Measurements from ENCODE around the gene RPL37.

The RPL37 gene

DNA sequence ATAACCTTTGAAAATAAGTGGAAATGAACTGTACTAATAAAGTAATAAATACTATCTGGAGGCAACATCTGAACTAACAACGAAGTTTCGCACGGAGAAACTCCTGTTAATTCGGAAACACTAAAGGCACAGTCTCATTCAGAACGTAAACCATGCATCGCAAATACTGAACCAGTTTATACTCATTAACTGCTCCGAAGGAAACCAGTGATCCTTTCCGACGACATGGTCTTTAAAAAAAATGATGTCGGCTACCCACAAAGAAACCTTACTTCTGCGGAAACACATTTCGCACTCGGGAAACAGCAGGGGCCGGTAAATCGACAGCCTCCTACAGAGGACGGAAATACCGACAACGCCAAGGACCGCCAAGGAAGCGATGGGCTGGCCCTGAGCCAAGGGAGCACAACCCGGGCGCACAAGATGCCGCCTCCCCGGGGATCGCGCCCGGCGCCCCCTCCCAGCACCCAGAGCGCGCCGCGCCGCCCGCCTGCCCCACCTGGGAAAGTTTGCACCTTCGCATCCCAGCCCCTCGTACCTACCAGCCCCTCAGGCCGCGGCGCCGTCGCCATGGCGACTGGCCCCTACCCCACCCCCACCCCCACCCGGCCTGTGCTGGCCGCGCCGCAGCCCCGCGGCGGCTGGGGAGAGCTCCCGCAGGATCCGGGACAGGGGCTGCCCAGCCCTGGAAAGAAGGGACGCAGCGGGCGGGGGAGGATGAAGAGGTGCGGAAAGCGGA lies 37.6 kb downstream of the RPL37 start (continued):
- TF ChIP-seq SALL2 (tag by site-specific recombination; IDR thresholded peaks at IDR 0.05; ENCODE audit: borderline replicate concordance) (no peak), ZBTB20 (tag by site-specific recombination; IDR thresholded peaks at IDR 0.05) (peak; percentile 68), MZF1 (tag by site-specific recombination; IDR thresholded peaks at IDR 0.05; ENCODE audit: borderline replicate concordance) (peak; percentile 55; the same call in 1 of the 2 replicates), ZNF610 (tag by site-specific recombination; IDR thresholded peaks at IDR 0.05; ENCODE audit: borderline replicate concordance) (0 out of 2 replicates have a peak, but pooled peaks have one; percentile 20), ZNF843 (tag by site-specific recombination; IDR thresholded peaks at IDR 0.05) (peak; percentile 45; the same call in 1 of the 2 replicates), ZNF776 (tag by site-specific recombination; IDR thresholded peaks at IDR 0.05; ENCODE audit: borderline replicate concordance) (no peak), GLI2 (tag by site-specific recombination; IDR thresholded peaks at IDR 0.05; ENCODE audit: borderline replicate concordance, low read depth) (no peak), ZNF2 (tag by site-specific recombination; IDR thresholded peaks at IDR 0.05) (peak; percentile 37; the same call in 1 of the 2 replicates), EGR2 (tag by site-specific recombination; IDR thresholded peaks at IDR 0.05; ENCODE audit: low read depth) (0 out of 2 replicates have a peak, but pooled peaks have one; percentile 14), ZNF629 (tag by site-specific recombination; IDR thresholded peaks at IDR 0.05) (peak; percentile 68; the same call in 1 of the 2 replicates), ZNF354C (tag by site-specific recombination; IDR thresholded peaks at IDR 0.05; ENCODE audit: borderline replicate concordance, low read depth) (no peak), ZXDB (tag by site-specific recombination; IDR thresholded peaks at IDR 0.05) (peak; percentile 89), ZNF670 (tag by site-specific recombination; IDR thresholded peaks at IDR 0.05; ENCODE audit: low read depth) (no peak), OVOL3 (tag by site-specific recombination; IDR thresholded peaks at IDR 0.05) (no peak)
- TF ChIP-seq, protein P1, sequence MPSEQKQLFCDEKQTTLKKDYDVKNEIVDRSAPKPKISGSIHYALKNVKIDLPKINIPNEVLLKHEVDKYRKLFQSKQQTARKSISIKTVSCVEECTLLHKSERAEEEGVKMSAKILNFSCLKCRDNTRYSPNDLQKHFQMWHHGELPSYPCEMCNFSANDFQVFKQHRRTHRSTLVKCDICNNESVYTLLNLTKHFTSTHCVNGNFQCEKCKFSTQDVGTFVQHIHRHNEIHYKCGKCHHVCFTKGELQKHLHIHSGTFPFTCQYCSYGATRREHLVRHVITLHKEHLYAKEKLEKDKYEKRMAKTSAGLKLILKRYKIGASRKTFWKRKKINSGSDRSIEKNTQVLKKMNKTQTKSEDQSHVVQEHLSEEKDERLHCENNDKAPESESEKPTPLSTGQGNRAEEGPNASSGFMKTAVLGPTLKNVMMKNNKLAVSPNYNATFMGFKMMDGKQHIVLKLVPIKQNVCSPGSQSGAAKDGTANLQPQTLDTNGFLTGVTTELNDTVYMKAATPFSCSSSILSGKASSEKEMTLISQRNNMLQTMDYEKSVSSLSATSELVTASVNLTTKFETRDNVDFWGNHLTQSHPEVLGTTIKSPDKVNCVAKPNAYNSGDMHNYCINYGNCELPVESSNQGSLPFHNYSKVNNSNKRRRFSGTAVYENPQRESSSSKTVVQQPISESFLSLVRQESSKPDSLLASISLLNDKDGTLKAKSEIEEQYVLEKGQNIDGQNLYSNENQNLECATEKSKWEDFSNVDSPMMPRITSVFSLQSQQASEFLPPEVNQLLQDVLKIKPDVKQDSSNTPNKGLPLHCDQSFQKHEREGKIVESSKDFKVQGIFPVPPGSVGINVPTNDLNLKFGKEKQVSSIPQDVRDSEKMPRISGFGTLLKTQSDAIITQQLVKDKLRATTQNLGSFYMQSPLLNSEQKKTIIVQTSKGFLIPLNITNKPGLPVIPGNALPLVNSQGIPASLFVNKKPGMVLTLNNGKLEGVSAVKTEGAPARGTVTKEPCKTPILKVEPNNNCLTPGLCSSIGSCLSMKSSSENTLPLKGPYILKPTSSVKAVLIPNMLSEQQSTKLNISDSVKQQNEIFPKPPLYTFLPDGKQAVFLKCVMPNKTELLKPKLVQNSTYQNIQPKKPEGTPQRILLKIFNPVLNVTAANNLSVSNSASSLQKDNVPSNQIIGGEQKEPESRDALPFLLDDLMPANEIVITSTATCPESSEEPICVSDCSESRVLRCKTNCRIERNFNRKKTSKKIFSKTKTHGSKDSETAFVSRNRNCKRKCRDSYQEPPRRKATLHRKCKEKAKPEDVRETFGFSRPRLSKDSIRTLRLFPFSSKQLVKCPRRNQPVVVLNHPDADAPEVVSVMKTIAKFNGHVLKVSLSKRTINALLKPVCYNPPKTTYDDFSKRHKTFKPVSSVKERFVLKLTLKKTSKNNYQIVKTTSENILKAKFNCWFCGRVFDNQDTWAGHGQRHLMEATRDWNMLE (tag by site-specific recombination; conservative IDR thresholded peaks at IDR 0.05; ENCODE audit: low read depth) = no peak
- TF ChIP-seq, protein P2, sequence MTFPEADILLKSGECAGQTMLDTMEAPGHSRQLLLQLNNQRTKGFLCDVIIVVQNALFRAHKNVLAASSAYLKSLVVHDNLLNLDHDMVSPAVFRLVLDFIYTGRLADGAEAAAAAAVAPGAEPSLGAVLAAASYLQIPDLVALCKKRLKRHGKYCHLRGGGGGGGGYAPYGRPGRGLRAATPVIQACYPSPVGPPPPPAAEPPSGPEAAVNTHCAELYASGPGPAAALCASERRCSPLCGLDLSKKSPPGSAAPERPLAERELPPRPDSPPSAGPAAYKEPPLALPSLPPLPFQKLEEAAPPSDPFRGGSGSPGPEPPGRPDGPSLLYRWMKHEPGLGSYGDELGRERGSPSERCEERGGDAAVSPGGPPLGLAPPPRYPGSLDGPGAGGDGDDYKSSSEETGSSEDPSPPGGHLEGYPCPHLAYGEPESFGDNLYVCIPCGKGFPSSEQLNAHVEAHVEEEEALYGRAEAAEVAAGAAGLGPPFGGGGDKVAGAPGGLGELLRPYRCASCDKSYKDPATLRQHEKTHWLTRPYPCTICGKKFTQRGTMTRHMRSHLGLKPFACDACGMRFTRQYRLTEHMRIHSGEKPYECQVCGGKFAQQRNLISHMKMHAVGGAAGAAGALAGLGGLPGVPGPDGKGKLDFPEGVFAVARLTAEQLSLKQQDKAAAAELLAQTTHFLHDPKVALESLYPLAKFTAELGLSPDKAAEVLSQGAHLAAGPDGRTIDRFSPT (tag by site-specific recombination; IDR thresholded peaks at IDR 0.05) = peak; percentile 74; the same call in 1 of the 2 replicates

DNA sequence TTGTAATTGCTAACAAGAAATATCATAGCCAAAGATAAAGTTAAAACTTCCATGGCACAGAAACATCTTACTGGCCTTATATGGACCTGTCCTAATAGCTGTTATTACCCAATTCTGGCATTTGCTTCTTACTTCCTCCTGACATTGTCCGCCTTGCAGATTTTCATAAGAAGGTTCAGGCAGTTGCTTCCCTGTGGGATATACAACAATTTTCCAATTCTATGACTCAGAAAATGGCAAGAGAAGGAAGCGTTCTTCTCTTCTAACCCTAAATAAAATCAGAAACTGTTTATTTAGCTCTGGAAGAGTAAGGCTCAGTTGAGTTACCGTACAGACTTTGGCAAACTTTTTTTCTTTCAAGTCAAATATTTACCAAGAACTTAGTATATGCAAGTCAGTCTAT lies 38.5 kb downstream of the RPL37 start:
- Histone ChIP-seq H3K36me3 (ENCODE audit: control insufficient read depth in 2 of 2, insufficient read depth in 1 of 2, low read length in 2 of 2) (peaks cover 0 to 3% of the 10 kb centered on the region in 2 experiments; a peak in 1 of 3 replicates), H3K27ac (ENCODE audit: extremely low read depth, low read depth, low read length) (no peak overlapping the region), H3K4me1 (ENCODE audit: control insufficient read depth, insufficient read depth, low read length) (peaks cover 25% of the 10 kb centered on the region), H3K9me3 (ENCODE audit: control insufficient read depth, insufficient read depth, low read depth, low read length) (no peaks in the 10 kb centered on the region), H3K4me3 (ENCODE audit: low read depth, low read length) (peak overlapping the region; percentile 76)
- TF ChIP-seq FEZF1 (tag by site-specific recombination; IDR thresholded peaks at IDR 0.05) = no peak
- no peak for TF ChIP-seq ZSCAN30 (tag by site-specific recombination; IDR thresholded peaks at IDR 0.05)
- TF ChIP-seq OSR2 (tag by site-specific recombination; IDR thresholded peaks at IDR 0.05) = no peak
- TF ChIP-seq ZNF561 (tag by site-specific recombination; IDR thresholded peaks at IDR 0.05; ENCODE audit: borderline replicate concordance) = no peak
- TF ChIP-seq ZBTB7A (tag by site-specific recombination; IDR thresholded peaks at IDR 0.05; ENCODE audit: low read depth) = no peak
- TF ChIP-seq ZSCAN16 (tag by site-specific recombination; IDR thresholded peaks at IDR 0.05) = no peak
- TF ChIP-seq, protein P3, sequence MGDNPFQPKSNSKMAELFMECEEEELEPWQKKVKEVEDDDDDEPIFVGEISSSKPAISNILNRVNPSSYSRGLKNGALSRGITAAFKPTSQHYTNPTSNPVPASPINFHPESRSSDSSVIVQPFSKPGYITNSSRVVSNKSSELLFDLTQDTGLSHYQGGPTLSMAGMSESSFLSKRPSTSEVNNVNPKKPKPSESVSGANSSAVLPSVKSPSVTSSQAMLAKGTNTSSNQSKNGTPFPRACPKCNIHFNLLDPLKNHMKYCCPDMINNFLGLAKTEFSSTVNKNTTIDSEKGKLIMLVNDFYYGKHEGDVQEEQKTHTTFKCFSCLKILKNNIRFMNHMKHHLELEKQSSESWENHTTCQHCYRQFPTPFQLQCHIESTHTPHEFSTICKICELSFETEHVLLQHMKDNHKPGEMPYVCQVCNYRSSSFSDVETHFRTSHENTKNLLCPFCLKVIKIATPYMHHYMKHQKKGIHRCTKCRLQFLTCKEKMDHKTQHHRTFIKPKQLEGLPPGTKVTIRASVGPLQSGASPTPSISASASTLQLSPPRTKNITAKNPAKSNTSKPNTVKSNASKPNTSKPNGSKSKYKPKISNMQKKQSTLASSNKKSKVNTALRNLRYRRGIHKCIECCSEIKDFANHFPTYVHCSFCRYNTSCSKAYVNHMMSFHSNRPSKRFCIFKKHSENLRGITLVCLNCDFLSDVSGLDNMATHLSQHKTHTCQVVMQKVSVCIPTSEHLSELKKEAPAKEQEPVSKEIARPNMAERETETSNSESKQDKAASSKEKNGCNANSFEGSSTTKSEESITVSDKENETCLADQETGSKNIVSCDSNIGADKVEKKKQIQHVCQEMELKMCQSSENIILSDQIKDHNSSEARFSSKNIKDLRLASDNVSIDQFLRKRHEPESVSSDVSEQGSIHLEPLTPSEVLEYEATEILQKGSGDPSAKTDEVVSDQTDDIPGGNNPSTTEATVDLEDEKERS (tag by site-specific recombination; IDR thresholded peaks at IDR 0.05) = no peak
- TF ChIP-seq ZNF76 (tag by site-specific recombination; IDR thresholded peaks at IDR 0.05; ENCODE audit: borderline replicate concordance, low read depth) = no peak
- POLR2A ChIA-PET = no interaction called here
- CTCF ChIA-PET = interaction anchor here (1.3 kb wide), 1 partner anchor 36 kb away, joined by 7 read pairs; no protein-coding TSS in a partner anchor

Data from HEK293 (cell line).